HepG2 (cell line): Measurements from ENCODE around the gene ARF6. TPM values are rescaled to one million over a fixed set of nuclear protein-coding genes. Genes with fewer than 3 reads are reported as not detected.

Experiments used
- ARNTL ChIP-seq: sonication (generic); formaldehyde crosslinking; IDR thresholded peaks from 2 replicates; pipeline ENCODE4 v1.4.0; 2020; ENCODE audit warnings: mild to moderate bottlenecking, missing genetic modification reagents
- ATF3 ChIP-seq: sonication (generic); formaldehyde crosslinking; IDR thresholded peaks from 2 replicates; pipeline ENCODE4 v1.4.0; 2020; ENCODE audit warnings: missing genetic modification reagents
- CAMTA2 ChIP-seq: sonication (generic); formaldehyde crosslinking; IDR thresholded peaks from 2 replicates; pipeline ENCODE4 v1.4.0; 2020; ENCODE audit warnings: mild to moderate bottlenecking, missing genetic modification reagents, borderline replicate concordance
- FIP1L1 ChIP-seq: fragments of 200-400 bp; formaldehyde crosslinking; IDR thresholded peaks from 2 replicates; pipeline ENCODE4 v1.6.1; 2018; ENCODE audit warnings: low read depth, mild to moderate bottlenecking, low read length, moderate library complexity, borderline replicate concordance; ENCODE audit not compliant: insufficient read depth
- GABPB1 ChIP-seq: IDR thresholded peaks from 2 replicates; pipeline ENCODE4 v1.6.1; 2016; ENCODE audit warnings: mild to moderate bottlenecking, missing genetic modification reagents, moderate library complexity, missing compliant biosample characterization
- HNF4G ChIP-seq, 2 experiments: sonication (generic) in 1 of 2; formaldehyde crosslinking in 1 of 2; IDR thresholded peaks; 2 replicates each; pipeline versions ENCODE4 v1.4.0 to v1.6.1; 2011 to 2020; ENCODE audit warnings: borderline replicate concordance in 2 of 2, low read depth in 2 of 2, mild to moderate bottlenecking in 2 of 2, low read length in 1 of 2, missing genetic modification reagents in 1 of 2, moderate library complexity in 1 of 2
- HNRNPUL1 ChIP-seq: fragments of 200-400 bp; formaldehyde crosslinking; IDR thresholded peaks from 2 replicates; pipeline ENCODE4 v1.6.1; 2017; ENCODE audit warnings: low read depth, mild to moderate bottlenecking, low read length, moderate library complexity
- KAT8 ChIP-seq: IDR thresholded peaks from 2 replicates; pipeline ENCODE4 v1.6.1; 2016; ENCODE audit warnings: missing genetic modification reagents, missing compliant biosample characterization
- KMT2B ChIP-seq: IDR thresholded peaks from 2 replicates; pipeline ENCODE4 v1.6.1; 2016; ENCODE audit warnings: missing genetic modification reagents, missing compliant biosample characterization
- MAZ ChIP-seq, 2 experiments: sonication (generic) in 1 of 2; formaldehyde crosslinking in 1 of 2; IDR thresholded peaks; 2 replicates each; pipeline versions ENCODE4 v1.5.0 to v1.6.1; 2012 to 2020; ENCODE audit warnings: low read depth in 2 of 2, mild to moderate bottlenecking in 2 of 2, borderline replicate concordance in 1 of 2, improper control_type of control experiment in 1 of 2, low read length in 1 of 2, missing genetic modification reagents in 1 of 2, moderate library complexity in 1 of 2
- NFKB2 ChIP-seq: sonication (generic); formaldehyde crosslinking; IDR thresholded peaks from 2 replicates; pipeline ENCODE4 v1.4.0; 2020; ENCODE audit warnings: missing genetic modification reagents, borderline replicate concordance
- NR2C2 ChIP-seq: sonication (generic); formaldehyde crosslinking; IDR thresholded peaks from 2 replicates; pipeline ENCODE4 v1.4.0; 2020; ENCODE audit warnings: missing genetic modification reagents, mild to moderate bottlenecking, moderate library complexity, borderline replicate concordance
- PAXIP1 ChIP-seq: sonication (generic); formaldehyde crosslinking; conservative IDR thresholded peaks from 2 replicates; pipeline ENCODE4 v1.4.0; 2020; ENCODE audit warnings: mild to moderate bottlenecking, missing genetic modification reagents, moderate library complexity
- PCBP1 ChIP-seq: fragments of 200-400 bp; formaldehyde crosslinking; IDR thresholded peaks from 2 replicates; pipeline ENCODE4 v1.6.1; 2017; ENCODE audit warnings: mild to moderate bottlenecking, low read depth, low read length, borderline replicate concordance
- SNAI1 ChIP-seq: sonication (generic); formaldehyde crosslinking; IDR thresholded peaks from 2 replicates; pipeline ENCODE4 v1.5.0; 2020; ENCODE audit warnings: mild to moderate bottlenecking, missing genetic modification reagents, borderline replicate concordance
- TIGD3 ChIP-seq: sonication (generic); formaldehyde crosslinking; IDR thresholded peaks from 2 replicates; pipeline ENCODE4 v1.5.1; 2020; ENCODE audit warnings: mild to moderate bottlenecking, missing genetic modification reagents, borderline replicate concordance
- UBTF ChIP-seq: sonication (generic); formaldehyde crosslinking; IDR thresholded peaks from 2 replicates; pipeline ENCODE4 v1.4.0; 2020; ENCODE audit warnings: mild to moderate bottlenecking, missing genetic modification reagents
- ZC3H13 ChIP-seq: sonication (generic); formaldehyde crosslinking; IDR thresholded peaks from 2 replicates; pipeline ENCODE4 v1.8.1; 2023; ENCODE audit warnings: mild to moderate bottlenecking, missing genetic modification reagents, moderate library complexity
- ZNF776 ChIP-seq: sonication (generic); formaldehyde crosslinking; IDR thresholded peaks from 2 replicates; pipeline ENCODE4 v1.4.0; 2020; ENCODE audit warnings: mild to moderate bottlenecking, missing genetic modification reagents
- polyA plus RNA-seq, 8 experiments: library from polyadenylated mRNA; depleted of rRNA in 3 of 8; stranded (reverse) in 7 of 8; unstranded in 1 of 8; fragments of >200 nt; fragmentation: Illumina TruSeq in 4 of 8; extraction: Trizol in 4 of 8; gene quantifications; 2 replicates each; pipeline versions ENCODE4 v1.2.1 to v1.2.3, GENCODE V29; 2011 to 2016; ENCODE audit warnings: low read depth in 4 of 8, missing spikeins in 1 of 8, mixed read lengths in 1 of 8; ENCODE audit not compliant: insufficient read depth in 1 of 8
- total RNA-seq, 5 experiments: library from RNA; depleted of rRNA; stranded (reverse); fragments of >200 nt; fragmentation: Illumina TruSeq; extraction: Trizol; gene quantifications; 2 replicates each; pipeline ENCODE4 v1.2.3, GENCODE V29; 2016; ENCODE audit warnings: low read depth in 1 of 5

Gene ARF6
- total and polyA plus RNA-seq, 2 of the 13 experiments (the other 11 are each of a cell fraction or from before 2014, with no cell fraction given), result 12.7 to 31.9 TPM

GRCh38 chr14:49892636-49893308 lies at the start of gene ARF6 (continued):
- TF ChIP-seq HNF4G (IDR thresholded peaks at IDR 0.05; ENCODE audit: borderline replicate concordance, low read depth, low read length) (peak; percentile 48; the same call in 1 of the 2 replicates), HNF4G (CRISPR knock-in tag; IDR thresholded peaks at IDR 0.05; ENCODE audit: borderline replicate concordance, low read depth) (no peak), TIGD3 (CRISPR knock-in tag) (no peak), ZNF776 (CRISPR knock-in tag) (peak; percentile 76; the same call in 1 of the 2 replicates), ZC3H13 (CRISPR knock-in tag) (peak; percentile 66; the same call in 1 of the 2 replicates), PCBP1 (0 out of 2 replicates have a peak, but pooled peaks have one; percentile 53), KMT2B (CRISPR knock-in tag) (peak; percentile 76), UBTF (peak; percentile 71; the same call in 1 of the 2 replicates), NFKB2 (CRISPR knock-in tag) (peak; percentile 86; the same call in 1 of the 2 replicates), NR2C2 (CRISPR knock-in tag) (peak; percentile 78), HNRNPUL1 (0 out of 2 replicates have a peak, but pooled peaks have one; percentile 25), SNAI1 (CRISPR knock-in tag) (peak; percentile 42; the same call in 1 of the 2 replicates), ARNTL (peak; percentile 82), PAXIP1 (CRISPR knock-in tag) (peak; percentile 65; the same call in 1 of the 2 replicates), GABPB1 (CRISPR knock-in tag) (peak; percentile 92), KAT8 (CRISPR knock-in tag) (peak; percentile 93), MAZ (IDR thresholded peaks at IDR 0.05; ENCODE audit: borderline replicate concordance, low read depth, low read length) (no peak), MAZ (CRISPR knock-in tag; IDR thresholded peaks at IDR 0.05; ENCODE audit: low read depth) (peak; percentile 76), FIP1L1 (0 out of 2 replicates have a peak, but pooled peaks have one; percentile 60), ATF3 (CRISPR knock-in tag) (peak; percentile 46; the same call in 1 of the 2 replicates), CAMTA2 (CRISPR knock-in tag) (peak; percentile 85; the same call in 1 of the 2 replicates)
